AG10803 (cell line): ENCODE data around the gene INPP4A.
A peak's percentile ranks its signal among the peaks of the same experiment; 100 is the strongest.

Experiments used
- DNase-seq: peaks from one replicate; pipeline ENCODE4 v3.0.0; 2010; ENCODE audit warnings: low read depth
- H3K4me3 ChIP-seq: 2 replicates; pipeline ENCODE4 v1.5.1; 2011; ENCODE audit warnings: mild to moderate bottlenecking, low read length, control low read depth
- TF ChIP-seq, protein P1 (sequence below): conservative IDR thresholded peaks from 2 replicates; pipeline ENCODE4 v1.5.1; 2011; ENCODE audit warnings: mild to moderate bottlenecking, low read length, control low read depth, inconsistent platforms

The INPP4A gene

GRCh38 chr2:98444436-98445176 lies at the start of gene INPP4A:
TSS of gene INPP4A (plus strand) at chr2:98444858. CDS start at chr2:98520049, 75,191 bp downstream.
- peak within 1 kb of the TSS; percentile 66 for H3K4me3 ChIP-seq
- peak; percentile 52 for DNase-seq
- TF ChIP-seq, protein P1, sequence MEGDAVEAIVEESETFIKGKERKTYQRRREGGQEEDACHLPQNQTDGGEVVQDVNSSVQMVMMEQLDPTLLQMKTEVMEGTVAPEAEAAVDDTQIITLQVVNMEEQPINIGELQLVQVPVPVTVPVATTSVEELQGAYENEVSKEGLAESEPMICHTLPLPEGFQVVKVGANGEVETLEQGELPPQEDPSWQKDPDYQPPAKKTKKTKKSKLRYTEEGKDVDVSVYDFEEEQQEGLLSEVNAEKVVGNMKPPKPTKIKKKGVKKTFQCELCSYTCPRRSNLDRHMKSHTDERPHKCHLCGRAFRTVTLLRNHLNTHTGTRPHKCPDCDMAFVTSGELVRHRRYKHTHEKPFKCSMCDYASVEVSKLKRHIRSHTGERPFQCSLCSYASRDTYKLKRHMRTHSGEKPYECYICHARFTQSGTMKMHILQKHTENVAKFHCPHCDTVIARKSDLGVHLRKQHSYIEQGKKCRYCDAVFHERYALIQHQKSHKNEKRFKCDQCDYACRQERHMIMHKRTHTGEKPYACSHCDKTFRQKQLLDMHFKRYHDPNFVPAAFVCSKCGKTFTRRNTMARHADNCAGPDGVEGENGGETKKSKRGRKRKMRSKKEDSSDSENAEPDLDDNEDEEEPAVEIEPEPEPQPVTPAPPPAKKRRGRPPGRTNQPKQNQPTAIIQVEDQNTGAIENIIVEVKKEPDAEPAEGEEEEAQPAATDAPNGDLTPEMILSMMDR, result no peak

- DNase-seq, result no peak
- no peak overlapping the region for H3K4me3 ChIP-seq
- TF ChIP-seq, protein P1, result no peak
These were observed 48.7 kb upstream of the INPP4A start for GRCh38 chr2:98395977-98396376.

- no peak for DNase-seq
- no peak overlapping the region for H3K4me3 ChIP-seq
- TF ChIP-seq, protein P1, result no peak
These were observed 47.8 kb upstream of the INPP4A start for GRCh38 chr2:98396745-98397355.

DNA sequence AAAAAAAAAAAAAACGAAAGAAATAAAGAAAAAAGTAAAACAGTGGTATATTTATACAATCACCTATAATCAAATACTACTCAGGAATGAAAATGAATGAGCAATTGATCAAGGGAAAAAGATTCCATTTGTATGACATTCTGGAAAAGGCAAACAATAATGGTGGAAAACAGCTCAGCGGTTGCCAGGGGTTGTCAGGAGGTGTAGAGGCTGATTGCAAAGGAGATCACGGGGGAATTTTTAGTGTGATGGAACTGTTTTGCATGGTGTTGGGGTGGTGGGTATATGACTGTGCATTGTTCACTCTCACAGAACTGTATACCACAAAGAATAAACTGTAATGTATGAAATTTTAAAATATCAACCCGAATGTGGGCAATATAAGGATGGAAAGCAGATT lies 45.5 kb upstream of the INPP4A start:
- H3K4me3 ChIP-seq, result no peak overlapping the region
- no peak for DNase-seq
- TF ChIP-seq, protein P1, result no peak

DNA sequence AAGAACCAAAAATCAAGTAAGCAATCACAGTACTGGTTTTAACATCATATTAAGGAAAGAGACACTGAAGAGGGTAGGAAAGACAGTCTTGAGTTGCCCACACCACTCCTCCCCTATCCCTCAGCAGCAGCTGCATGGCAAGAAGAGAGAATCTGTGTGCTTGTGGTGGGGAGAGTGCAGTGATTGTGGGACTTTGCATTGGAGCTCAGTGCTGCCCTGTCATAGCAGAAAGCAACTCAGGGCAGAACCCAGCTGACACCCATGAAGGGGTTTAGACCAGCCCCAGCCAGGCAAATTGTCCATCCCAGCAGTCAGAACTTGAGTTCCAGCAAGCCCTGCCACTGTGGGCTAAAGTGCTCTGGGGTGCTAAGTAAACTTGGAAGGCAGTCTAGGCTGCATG lies 40.8 kb upstream of the INPP4A start:
- no peak overlapping the region for H3K4me3 ChIP-seq
- TF ChIP-seq, protein P1, result no peak
- DNase-seq, result no peak

GRCh38 chr2:98404556-98405250 lies 40.0 kb upstream of the INPP4A start:
- TF ChIP-seq, protein P1, result no peak
- DNase-seq, result no peak
- no peak overlapping the region for H3K4me3 ChIP-seq
